Measurements from ENCODE around the gene INTU. TPM values are rescaled to one million over a fixed set of nuclear protein-coding genes. Genes with fewer than 3 reads are reported as not detected.

INTU gene
- 1 to 10 TPM; 3.8 to 4.3 TPM for total RNA-seq

GRCh38 chr4:127632420-127633403 is at the start of gene INTU:
INTU (plus strand) TSS chr4:127632957; CDS start chr4:127633035, 78 bp downstream.

GRCh38 chr4:127730142-127730913 is 97.6 kb downstream of the INTU start, which contains the start of gene SLC25A31:
SLC25A31 (plus strand) TSS chr4:127730400; CDS start chr4:127730546, 146 bp downstream.

Other genes with a start within 250 kb of the INTU start
- gene SLC25A31, start 97.4 kb downstream of the INTU start, total RNA-seq = not detected
- 1 to 10 TPM; 5.7 to 8.3 TPM for gene HSPA4L, start 149.4 kb downstream of the INTU start, total RNA-seq
- gene PLK4, start 247.9 kb downstream of the INTU start, total RNA-seq = 10 to 100 TPM in 1 of 2 donors, 1 to 10 TPM in 1; 7.2 to 22.0 TPM

All from melanocyte of skin (primary cell).